HG02759 (cell line): ENCODE results near the gene ARF5.
"Not testable (repeated sequence)": the region's sequence is repeated elsewhere in the genome, so short reads cannot be mapped to it uniquely, and the experiment has no call there.

Experiments
- ATAC-seq: cut with Tn5 transposase; IDR thresholded peaks from one replicate; pipeline ENCODE4 v1.9.1; 2021; ENCODE audit warnings: mild to moderate bottlenecking, moderate library complexity; ENCODE audit not compliant: unreplicated experiment

The ARF5 gene

DNA sequence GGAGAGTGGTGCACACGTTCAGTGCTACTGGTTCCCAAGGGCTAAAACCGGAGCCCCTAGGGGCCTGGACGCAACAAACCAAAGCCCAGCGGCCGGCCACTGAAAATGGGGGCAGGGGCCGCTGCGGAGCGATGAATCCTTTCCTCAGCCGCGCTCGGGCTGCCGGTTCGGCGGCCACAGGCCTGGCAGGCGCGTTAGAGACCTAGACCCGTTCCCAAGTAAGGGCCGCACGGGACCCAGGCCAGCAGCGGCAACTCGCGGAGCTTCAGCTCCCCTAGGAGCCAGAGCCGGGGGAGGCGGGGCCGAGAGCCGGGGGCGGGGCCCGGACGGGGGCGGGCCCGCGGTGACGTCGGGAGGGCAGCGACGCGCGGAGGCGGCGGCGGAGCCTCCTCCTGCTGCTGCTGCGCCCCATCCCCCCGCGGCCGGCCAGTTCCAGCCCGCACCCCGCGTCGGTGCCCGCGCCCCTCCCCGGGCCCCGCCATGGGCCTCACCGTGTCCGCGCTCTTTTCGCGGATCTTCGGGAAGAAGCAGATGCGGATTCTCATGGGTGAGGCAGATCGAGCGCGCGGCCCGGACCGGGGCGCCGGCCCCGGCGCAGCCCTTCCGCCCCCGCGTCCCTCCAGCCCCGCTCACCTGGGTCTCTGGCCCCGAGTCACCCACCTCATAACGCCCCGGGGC lies at the start of gene ARF5:
Gene ARF5, plus strand, starts transcription at position 393 of the 678 bp plus-strand sequence. Its CDS starts 88 bp downstream, at position 481.
- peak; percentile 73 for ATAC-seq

- no peak for ATAC-seq
Observed at GRCh38 chr7:127539116-127539515, 49.1 kb upstream of the ARF5 start.

DNA sequence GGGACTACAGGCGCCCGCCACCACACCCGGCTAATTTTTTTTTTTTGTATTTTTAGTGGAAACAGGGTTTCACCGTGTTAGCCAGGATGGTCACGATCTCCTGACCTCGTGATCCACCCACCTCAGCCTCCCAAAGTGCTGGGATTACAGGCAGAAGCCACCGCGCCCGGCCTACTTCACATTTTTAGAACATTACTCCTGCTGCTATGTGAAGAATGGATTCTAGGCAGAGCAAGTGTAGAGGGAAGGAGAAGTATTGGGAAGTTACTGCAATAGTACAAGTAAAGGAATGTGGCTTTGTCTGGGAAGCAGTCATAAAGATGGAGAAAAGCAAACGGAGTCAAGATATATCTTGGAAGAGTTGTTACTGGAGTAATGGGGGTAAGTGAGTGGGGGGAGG lies 47.8 kb upstream of the ARF5 start:
- ATAC-seq, result not testable (repeated sequence)

- no peak for ATAC-seq
Observed at GRCh38 chr7:127541548-127541947, 46.7 kb upstream of the ARF5 start.

GRCh38 chr7:127546313-127546712 lies 41.9 kb upstream of the ARF5 start:
- no peak for ATAC-seq

GRCh38 chr7:127550247-127550646 lies 38.0 kb upstream of the ARF5 start:
- ATAC-seq, result no peak

GRCh38 chr7:127551941-127552340 lies 36.3 kb upstream of the ARF5 start:
- no peak for ATAC-seq

DNA sequence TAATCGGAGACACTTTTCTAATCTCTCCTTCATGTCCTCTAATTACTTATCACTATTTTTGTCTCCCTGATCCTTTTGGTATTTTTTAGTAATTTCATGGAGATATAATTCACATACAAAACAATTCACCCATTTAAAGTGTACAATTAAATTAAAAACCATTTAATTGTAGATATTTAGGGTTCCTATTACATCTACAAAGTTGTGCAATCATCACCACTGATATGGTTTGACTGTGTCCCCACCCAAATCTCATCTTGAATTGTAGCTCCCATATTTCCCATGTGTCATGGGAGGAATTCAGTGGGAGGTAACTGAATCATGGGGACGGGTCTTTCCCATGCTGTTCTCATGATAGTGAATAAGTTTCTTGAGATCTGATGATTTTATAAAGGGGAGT lies 31.8 kb upstream of the ARF5 start:
- ATAC-seq, result no peak

GRCh38 chr7:127557803-127558202 lies 30.4 kb upstream of the ARF5 start:
- ATAC-seq, result no peak

GRCh38 chr7:127566242-127566641 lies 22.0 kb upstream of the ARF5 start:
- no peak for ATAC-seq

- not testable (repeated sequence) for ATAC-seq
Observed at GRCh38 chr7:127568034-127568433, 20.2 kb upstream of the ARF5 start.

GRCh38 chr7:127571741-127572505 lies 16.3 kb upstream of the ARF5 start:
- no peak for ATAC-seq

GRCh38 chr7:127578036-127578684 lies 10.1 kb upstream of the ARF5 start:
- no peak for ATAC-seq

- ATAC-seq, result no peak
Observed at GRCh38 chr7:127578711-127579275, 9.4 kb upstream of the ARF5 start.

DNA sequence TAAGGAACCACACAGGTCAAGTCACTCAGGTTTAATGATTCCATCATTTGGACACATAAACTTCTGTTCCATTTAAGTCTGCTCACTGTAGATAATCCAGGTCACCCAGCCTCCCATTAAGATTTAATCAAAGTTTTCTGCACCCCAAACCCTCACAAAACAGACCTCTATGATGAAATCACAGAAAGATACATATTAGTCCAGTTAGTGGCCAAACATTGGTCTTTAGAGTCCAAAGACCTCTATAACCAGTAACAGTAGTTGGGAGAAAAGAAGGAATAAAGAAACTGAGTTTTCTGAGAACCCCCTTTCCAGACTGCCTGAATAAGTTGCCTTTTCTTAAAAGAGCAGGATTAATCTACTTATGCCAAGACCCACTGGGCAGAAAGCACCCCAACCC lies 7.6 kb upstream of the ARF5 start:
- ATAC-seq, result no peak

DNA sequence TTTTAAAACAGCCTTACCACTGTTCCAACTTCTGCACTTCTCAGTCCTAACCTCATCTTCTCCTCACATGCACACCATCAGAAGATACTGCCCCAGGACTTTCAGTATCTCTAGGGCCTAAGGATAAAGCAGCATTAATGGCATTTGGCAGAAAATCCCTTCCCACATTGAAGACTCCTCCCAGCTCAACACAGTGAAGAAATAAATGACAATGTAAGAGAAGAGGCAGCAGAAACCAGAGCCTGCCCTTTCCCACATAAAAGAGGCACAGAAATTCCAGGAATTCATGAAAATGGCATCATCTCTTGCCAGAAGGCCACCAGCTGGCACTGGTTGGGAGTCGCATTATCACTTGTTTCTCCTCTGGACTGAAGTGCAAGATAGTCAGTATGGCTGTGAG lies 6.5 kb upstream of the ARF5 start:
- ATAC-seq, result no peak

DNA sequence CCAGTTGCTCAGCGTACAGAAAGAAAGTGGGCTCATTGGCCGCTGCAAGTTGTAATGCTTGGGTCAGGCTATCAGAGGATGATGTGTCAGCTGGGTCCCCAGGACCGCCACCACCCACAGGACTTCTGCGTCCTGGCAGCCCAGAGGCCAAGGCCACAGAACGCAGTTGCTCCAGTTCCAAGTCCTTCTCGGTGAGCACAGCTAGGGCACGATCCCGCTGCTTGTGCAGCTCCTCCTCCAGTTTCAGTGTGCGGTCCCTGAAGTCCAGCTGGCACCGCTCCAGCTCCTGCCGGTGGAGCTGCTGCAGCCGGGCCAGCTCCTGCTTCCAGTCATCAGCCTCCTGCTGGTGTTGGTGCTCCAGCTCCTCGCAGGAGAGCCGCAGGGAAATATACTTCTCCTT lies 5.8 kb upstream of the ARF5 start:
- ATAC-seq, result no peak

- no peak for ATAC-seq
Observed at GRCh38 chr7:127584648-127585043, 3.6 kb upstream of the ARF5 start.

DNA sequence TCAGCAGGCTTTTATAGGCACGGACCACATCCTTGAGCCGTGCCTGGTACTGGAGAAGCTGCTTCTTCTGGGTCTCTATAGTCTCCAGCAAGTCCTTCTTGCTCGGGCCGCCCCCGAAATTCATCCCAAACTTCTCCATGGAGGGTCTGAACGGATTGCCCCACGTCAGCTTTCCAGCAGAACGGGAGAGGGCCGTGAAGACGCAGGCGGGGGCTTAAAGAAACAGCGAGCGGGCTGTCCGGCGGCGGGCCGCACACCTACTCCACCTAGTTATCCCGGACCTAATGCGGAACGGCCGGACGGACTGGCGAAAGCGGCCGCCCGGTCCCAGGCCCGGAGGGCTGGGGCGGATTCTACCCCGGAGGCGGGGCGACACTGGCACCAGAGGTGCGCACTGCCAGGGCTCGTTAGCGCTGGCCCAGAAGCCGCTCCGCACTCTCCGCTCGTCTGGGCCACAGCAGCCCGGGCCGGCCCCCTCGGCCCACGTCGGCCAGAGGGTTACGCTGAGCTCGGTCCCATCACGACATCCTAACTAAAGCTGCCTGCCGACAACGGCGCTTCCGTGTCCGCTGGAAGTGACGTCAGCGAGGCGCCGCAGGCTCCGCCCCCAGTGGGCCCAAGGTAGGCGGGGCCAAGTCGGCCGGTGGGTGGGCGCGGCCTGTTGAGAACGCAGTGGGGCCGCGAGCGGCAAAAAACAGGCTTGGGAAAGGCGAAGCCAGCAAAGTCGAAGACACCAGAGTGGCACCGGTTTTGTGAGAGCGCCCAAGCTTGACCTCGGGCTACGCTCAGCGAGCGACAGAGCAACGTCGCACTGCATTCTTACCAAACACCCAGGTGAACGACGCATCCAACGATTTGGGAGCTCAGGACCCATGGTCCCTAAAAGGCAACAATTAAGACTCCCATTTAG lies 2.9 kb upstream of the ARF5 start, which contains the start of gene GCC1:
Gene GCC1, minus strand, starts transcription at position 553 of the 910 bp plus-strand sequence. Its CDS starts 414 bp downstream, at position 139.
- peak; percentile 81 for ATAC-seq

GRCh38 chr7:127586346-127586745 lies 1.9 kb upstream of the ARF5 start:
- ATAC-seq, result no peak

GRCh38 chr7:127587663-127588018 lies 570 bp upstream of the ARF5 start:
- no peak for ATAC-seq
